ENCODE measurements around the gene ABCC8.

- TF ChIP-seq, protein P1, sequence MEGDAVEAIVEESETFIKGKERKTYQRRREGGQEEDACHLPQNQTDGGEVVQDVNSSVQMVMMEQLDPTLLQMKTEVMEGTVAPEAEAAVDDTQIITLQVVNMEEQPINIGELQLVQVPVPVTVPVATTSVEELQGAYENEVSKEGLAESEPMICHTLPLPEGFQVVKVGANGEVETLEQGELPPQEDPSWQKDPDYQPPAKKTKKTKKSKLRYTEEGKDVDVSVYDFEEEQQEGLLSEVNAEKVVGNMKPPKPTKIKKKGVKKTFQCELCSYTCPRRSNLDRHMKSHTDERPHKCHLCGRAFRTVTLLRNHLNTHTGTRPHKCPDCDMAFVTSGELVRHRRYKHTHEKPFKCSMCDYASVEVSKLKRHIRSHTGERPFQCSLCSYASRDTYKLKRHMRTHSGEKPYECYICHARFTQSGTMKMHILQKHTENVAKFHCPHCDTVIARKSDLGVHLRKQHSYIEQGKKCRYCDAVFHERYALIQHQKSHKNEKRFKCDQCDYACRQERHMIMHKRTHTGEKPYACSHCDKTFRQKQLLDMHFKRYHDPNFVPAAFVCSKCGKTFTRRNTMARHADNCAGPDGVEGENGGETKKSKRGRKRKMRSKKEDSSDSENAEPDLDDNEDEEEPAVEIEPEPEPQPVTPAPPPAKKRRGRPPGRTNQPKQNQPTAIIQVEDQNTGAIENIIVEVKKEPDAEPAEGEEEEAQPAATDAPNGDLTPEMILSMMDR (conservative IDR thresholded peaks at IDR 0.05 in 1 of 2, IDR thresholded peaks at IDR 0.05 in 1 of 2; ENCODE audit: extremely low read depth in 1 of 2, insufficient read depth in 1 of 2, low read depth in 1 of 2, low read length in 2 of 2): no peak
- no peak for TF ChIP-seq EZH2 (IDR thresholded peaks at IDR 0.05; ENCODE audit: borderline replicate concordance, low read length)
Measured at GRCh38 chr11:17476317-17477083, at the start of gene ABCC8.

Data from mammary epithelial cell (primary cell).